ENCODE data around the gene ATOH8. TPM values are rescaled to one million over a fixed set of nuclear protein-coding genes. Genes with fewer than 3 reads are reported as not detected.

The ATOH8 gene
- total RNA-seq, 1 donor from 2014 or later: 3.0 TPM

- DNase-seq: no peak
These were observed 713 bp downstream of the ATOH8 start for GRCh38 chr2:85754313-85755095.

- no peak for DNase-seq
These were observed 1.6 kb downstream of the ATOH8 start for GRCh38 chr2:85755122-85756027.

DNA sequence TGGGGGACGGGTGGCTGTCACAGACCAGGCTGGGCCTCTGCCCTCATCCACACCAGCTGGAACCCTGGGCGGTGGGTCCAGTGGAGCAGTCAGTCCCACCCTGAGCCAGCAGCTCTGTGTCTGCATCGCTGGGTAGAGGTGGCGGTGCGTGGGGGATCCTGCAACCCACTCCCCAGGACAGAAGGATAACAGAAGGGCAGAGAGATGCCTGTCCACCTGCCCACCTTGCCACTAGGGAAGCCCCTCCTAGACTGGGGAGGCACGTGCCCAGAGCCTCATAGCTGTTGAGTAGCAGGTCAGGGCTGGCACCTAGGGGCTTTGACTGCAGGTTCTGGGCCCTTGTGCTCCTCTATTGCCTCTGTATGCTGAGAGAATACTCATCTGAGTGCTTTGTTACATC, 2.4 kb downstream of the ATOH8 start:
- no peak for DNase-seq

DNA sequence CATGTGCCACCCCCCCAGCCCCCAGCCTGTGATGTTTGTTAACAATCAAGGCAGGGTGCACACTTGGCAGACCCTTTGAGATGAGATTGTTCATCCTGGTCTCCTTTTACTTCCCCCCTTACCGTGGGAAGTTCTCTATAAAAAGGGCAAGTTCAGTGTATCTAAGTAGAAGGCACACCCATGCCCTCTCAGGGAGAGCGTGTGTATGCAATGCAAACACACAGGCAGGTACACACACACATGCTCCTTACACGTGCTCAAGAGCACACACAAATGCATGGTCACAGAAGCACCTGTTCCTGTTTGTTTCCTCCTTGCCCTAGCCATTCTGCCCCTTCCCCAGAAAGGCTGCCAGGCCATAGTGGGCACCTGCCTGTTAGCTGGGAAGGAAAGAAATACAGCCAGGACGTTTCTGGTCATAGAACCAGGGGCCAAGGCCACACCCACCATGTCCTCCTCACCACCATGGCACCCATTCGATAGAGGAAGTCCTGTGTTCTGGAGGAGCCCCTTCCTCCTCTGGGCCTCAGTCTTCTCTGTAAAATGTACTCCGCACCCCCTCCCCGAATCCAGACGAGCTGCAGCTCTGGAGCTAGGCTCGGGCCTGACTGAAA, 3.1 kb downstream of the ATOH8 start:
- DNase-seq: no peak

DNA sequence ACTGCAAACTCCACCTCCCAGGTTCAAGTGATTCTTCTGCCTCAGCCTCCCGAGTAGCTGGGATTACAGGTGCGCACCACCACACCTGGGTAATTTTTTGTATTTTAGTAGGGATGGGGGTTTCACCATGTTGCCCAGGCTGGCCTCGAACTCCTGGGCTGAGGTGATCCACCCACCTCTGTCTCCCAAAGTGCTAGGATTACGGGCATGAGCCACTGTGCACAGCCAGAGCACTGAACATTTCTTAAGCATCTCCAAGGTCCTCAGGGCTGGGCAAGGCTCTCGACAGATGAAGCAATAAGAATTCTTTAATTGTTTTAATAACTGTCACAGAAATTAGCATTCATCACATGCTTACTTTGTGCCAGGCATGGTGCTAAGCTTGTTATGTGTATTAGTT, 4.1 kb downstream of the ATOH8 start:
- DNase-seq: no peak

- no peak for DNase-seq
These were observed 4.8 kb downstream of the ATOH8 start for GRCh38 chr2:85758361-85759256.

GRCh38 chr2:85759257-85759613, 5.4 kb downstream of the ATOH8 start:
- DNase-seq: no peak

DNA sequence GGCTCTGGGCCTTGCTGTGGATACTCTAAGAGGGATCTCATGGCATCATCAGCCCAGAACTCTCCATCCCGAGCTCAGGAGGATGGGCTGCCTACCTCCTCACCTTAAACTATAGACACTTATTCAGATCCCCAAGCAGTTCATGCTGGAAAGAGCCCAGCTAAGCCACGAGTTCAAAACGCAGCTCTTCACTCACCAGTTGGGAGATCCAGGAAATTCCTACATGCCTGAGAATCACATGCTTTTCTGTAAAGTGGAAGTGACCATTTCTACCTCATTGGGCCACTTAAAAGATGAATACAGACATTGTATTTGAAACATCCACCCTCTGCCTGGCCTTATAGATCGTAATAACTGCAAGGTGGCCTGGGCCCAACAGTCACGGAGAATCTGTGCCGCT, 6.6 kb downstream of the ATOH8 start:
- DNase-seq: no peak

DNA sequence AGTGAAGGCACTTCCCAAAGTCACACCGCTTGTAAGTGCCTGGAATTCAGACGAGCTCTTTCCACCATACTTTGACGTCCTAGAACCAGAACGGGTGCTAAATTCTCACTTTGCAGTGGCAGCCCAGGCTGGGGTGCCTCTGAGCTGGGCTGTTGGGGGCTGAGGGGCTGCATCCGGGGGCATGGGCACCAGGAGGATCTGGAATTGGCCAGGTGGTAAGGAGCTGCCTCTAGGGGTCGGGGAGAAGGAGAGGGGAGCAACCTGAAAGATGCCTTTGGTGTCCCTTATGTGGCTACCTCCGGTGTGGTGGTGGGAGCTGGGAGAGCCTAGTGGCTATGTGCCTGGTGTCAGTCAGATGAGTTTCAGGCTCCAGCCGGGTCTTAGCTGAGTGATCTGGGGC, 7.1 kb downstream of the ATOH8 start:
- no peak for DNase-seq

- DNase-seq: no peak
These were observed 7.7 kb downstream of the ATOH8 start for GRCh38 chr2:85761512-85761944.

DNA sequence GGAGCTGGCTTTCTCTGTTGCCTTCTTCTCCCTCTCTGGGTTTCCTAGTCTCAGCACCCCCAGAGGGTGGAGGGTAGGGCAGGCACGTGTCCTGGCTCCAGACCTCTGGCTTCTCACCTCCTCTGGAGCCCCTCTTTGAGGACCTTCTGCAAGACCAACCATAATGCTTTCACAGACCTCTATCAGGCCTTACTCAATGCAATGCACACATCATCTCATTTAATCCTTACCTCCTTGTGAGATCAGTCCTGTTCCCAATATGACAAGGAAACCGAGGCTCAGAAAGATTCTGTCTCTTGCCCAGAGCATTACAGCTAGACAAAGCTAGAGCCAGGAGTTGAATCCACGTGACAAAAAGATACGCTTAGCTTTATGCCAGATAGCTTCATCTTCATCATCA, 8.2 kb downstream of the ATOH8 start:
- DNase-seq: no peak

DNA sequence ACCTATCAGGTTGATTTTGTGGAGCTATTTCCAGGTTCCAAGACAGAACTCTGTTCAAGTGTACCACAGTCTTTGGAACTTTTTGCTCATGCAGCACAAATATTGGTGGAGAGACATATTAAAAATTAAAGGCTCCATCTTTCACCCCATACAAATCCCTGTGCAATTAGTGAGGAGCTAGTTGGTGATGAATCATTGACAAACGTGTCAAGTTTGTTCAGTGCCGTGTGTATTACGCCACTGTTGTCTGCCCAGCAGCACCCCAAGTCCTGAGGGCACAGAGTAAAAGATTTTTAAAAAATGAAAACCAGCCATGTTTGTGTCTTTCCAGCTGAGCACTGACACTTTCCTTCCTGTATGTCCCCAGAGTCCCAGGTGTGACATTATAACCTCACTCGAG, 9.3 kb downstream of the ATOH8 start:
- no peak for DNase-seq

GRCh38 chr2:85763831-85764230, 10.0 kb downstream of the ATOH8 start:
- DNase-seq: no peak

DNA sequence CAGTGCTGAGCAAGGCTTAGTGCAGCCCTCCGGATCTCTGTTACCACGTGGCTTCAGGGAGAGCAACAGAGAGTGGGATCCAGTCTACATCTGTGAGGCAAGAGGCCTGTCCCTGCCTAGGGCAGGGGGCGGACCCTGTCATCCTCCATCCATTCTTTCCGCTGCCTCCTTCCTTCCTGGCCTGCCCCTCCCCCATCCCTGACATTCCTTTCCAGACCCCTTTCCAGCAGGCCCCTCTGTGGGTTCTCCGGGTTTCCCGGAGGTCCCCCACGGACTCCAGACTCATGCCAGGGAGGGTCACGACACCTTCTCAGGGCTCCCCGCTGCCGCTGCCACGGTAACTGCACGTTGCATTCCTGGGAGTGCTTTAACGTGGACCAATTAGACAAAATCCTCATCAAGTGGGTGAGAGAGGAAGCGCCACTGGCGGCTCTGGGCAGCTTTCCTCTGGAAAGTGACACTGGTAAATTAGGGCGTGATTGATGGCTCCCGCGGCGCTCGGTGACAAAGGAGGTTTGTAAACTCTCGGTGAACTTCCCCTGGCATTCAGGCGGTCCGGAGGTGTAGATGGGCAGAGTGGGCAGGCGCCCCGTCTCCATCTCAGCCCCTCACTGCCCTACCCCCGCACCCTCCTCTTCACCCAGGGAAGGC, 11.4 kb downstream of the ATOH8 start:
- no peak for DNase-seq

DNA sequence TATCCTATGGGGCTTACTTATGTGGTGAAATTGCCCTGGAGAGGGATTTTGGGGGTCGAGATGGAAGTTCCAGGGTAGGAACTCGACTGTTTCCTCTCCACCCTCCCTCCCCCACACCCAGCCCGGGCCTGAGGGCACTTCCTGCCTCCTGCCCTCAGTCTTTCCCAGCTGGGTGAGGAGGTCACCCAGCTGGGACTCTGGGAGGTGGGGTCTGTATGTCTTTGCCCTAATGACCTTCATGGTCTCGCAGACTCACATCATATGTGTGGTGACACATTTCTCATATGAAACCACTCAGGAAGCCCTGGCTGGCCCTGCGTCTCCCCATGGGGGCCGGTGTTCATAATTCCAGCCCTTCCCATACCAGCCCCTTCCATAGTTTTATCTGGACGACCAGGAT, 12.4 kb downstream of the ATOH8 start:
- DNase-seq: no peak

DNA sequence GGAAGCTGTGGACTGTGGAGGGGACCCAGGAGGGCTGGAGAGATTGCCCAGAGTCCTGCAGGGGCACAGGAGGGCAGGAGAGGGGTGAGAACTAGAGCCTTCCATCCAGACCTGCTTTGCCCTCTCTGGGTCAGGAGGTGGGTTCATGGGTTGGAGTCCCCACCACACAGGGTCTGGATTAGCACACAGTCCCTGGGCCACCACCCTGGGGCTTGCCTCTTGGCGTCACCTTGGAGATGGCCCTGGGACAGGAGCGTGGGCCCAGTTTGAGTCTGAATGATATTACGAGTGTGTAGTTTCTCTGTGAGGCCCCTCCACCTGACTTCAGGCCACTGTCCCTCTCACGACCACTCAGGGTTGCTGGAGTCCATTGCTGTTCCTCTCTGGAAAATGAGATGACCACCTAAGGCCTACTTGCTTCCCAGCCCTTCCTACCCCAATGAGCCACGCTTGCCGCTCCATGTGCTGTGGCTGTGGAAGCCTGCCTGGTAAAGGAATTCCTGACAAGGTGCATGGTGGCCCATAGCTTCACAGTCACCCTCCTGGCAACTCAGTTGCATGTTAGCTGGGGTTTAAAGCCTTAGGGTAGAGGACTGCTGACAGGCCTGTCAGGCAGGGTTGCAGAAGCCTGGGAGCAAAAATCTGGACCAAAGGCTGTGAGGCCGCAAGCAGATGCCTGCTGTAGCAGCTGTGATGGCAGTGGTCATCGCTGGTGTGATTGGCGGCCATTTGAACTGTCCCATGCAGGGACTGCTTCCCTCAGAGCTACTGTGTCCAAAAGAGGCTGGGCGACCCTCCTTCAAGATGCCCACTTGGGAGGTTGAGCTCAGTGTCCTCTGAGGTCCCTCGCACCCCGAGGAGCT, 14.2 kb downstream of the ATOH8 start:
- no peak for DNase-seq

- DNase-seq: no peak
These were observed 14.9 kb downstream of the ATOH8 start for GRCh38 chr2:85768713-85769112.

GRCh38 chr2:85769236-85769982, 15.6 kb downstream of the ATOH8 start:
- DNase-seq: no peak

DNA sequence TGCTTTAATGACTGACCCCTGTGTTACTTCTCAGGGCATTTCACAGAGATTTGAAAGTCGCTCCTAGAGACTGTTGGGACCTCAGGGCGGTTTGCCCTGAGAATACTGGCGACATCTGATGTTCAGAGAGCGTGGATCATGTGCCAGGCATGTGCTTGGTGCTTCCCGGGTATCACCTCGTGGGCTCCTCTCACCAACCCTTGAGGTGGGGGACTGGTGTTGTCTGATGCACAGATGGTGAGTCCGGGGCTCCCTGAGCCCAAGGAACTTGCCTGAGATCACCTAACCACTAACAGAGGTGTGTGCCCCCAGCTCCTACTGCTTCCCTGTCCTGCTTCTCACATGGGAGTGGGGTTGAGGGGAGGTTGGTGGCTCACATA, 16.2 kb downstream of the ATOH8 start:
- DNase-seq: no peak

- no peak for DNase-seq
These were observed 16.6 kb downstream of the ATOH8 start for GRCh38 chr2:85770369-85770768.
